Gastrocnemius medialis (tissue), 4 donors: ENCODE results near the gene UBE2J1. TPM values are rescaled to one million over a fixed set of nuclear protein-coding genes. Genes with fewer than 3 reads are reported as not detected.
A peak's percentile ranks its signal among the peaks of the same experiment; 100 is the strongest.

Experiments used
- ATAC-seq, 2 donors: fragments of 150-250 bp; one replicate each; pipeline ENCODE4 v1.9.1; 2016
- DNase-seq, 2 donors: peaks; one replicate each; pipeline ENCODE4 v3.0.0-alpha.2; 2019
- H3K27ac ChIP-seq, 4 donors: fragments of 200-600 bp; sonication (generic); 1 replicate in 1 of 4; 2 replicates in 3 of 4; pipeline ENCODE4 v1.5.1; 2016 to 2018; ENCODE audit warnings: mild to moderate bottlenecking in 2 of 4, moderate library complexity in 1 of 4
- H3K27me3 ChIP-seq, 3 donors: fragments of 200-600 bp; sonication (generic) in 2 of 3; 1 replicate in 1 of 3; 2 replicates in 2 of 3; pipeline versions ENCODE4 v1.5.1 to v1.6.0; 2016 to 2019; ENCODE audit warnings: mild to moderate bottlenecking in 1 of 3, moderate library complexity in 1 of 3
- H3K36me3 ChIP-seq, 2 donors: fragments of 200-600 bp; sonication (generic) in 1 of 2; one replicate each; pipeline ENCODE4 v1.5.1; 2017 to 2018
- H3K4me1 ChIP-seq, 2 donors: fragments of 200-600 bp; sonication (generic) in 1 of 2; one replicate each; pipeline ENCODE4 v1.5.1; 2016 to 2017; ENCODE audit warnings: mild to moderate bottlenecking in 2 of 2
- H3K4me3 ChIP-seq, 4 donors: fragments of 200-600 bp; sonication (generic) in 3 of 4; 1 replicate in 1 of 4; 2 replicates in 3 of 4; pipeline ENCODE4 v1.5.1; 2016 to 2019; ENCODE audit warnings: mild to moderate bottlenecking in 2 of 4
- H3K9me3 ChIP-seq, 3 donors: fragments of 200-600 bp; sonication (generic) in 2 of 3; 1 replicate in 1 of 3; 2 replicates in 2 of 3; pipeline ENCODE4 v1.5.1; 2016 to 2019
- CTCF ChIP-seq, 5 experiments: fragments of 450-650 bp in 3 of 5; fragments of 200-600 bp in 2 of 5; sonication (generic) in 2 of 5; IDR thresholded peaks in 4 of 5; conservative IDR thresholded peaks in 1 of 5; 1 replicate in 4 of 5; 2 replicates in 1 of 5; pipeline ENCODE4 v1.5.1; 2016 to 2019; ENCODE audit warnings: antibody characterized with exemption in 5 of 5, mild to moderate bottlenecking in 3 of 5, moderate library complexity in 3 of 5
- POLR2A ChIP-seq, 2 donors: fragments of 450-650 bp; IDR thresholded peaks; one replicate each; pipeline ENCODE4 v1.6.1; 2017; ENCODE audit warnings: antibody characterized with exemption in 2 of 2, mild to moderate bottlenecking in 2 of 2, moderate library complexity in 2 of 2
- in situ Hi-C, 4 donors: fragments of 200-750 bp; cut with MboI; loops; one replicate each; pipeline versions ENCODE4 v1.15.0 to v1.8.0; 2017; ENCODE audit warnings: low sequenced_read_pairs in 4 of 4
- intact Hi-C: fragments of 100-400 bp; cut with DNase I; formaldehyde crosslinking; loops from one replicate; pipeline ENCODE4 v1.15.1; 2023; ENCODE audit warnings: low total_unique reads
- total RNA-seq, 4 donors: library from RNA; depleted of rRNA; stranded (reverse); fragments of >200 nt; gene quantifications; one replicate each; pipeline versions ENCODE4 v1.1.0 to v1.2.3, GENCODE V29; 2016

UBE2J1 gene
- total RNA-seq, 4 donors from 2014 or later = 10.5 to 15.1 (median 14.6) TPM

- intact Hi-C loops = loop anchor here (2.0 to 10.0 kb wide), 3 partner anchors 53 to 314 kb away; partner anchors contain the start of gene PM20D2
- ATAC-seq (peak in 1 of 2 donors; percentile 0), DNase-seq (no peak)
- Histone ChIP-seq H3K4me3 (peak overlapping the region; percentile 70 to 95 (median 79)), H3K36me3 (no peaks in the 10 kb centered on the region), H3K9me3 (no peaks in the 10 kb centered on the region), H3K27ac (peak overlapping the region; percentile 92 to 100 (median 96)), H3K4me1 (peaks cover 40 to 42% of the 10 kb centered on the region in 2 donors), H3K27me3 (no peaks in the 10 kb centered on the region)
- in situ Hi-C loops = loop anchor here in 3 of 4 donors (25.0 kb wide), 2 partner anchors 264 to 364 kb away; partner anchors contain the start of gene PNRC1 (in 1 of the 3)
- no peak for TF ChIP-seq CTCF (IDR thresholded peaks at IDR 0.05 in 4 of 5, conservative IDR thresholded peaks at IDR 0.05 in 1 of 5)
- no peak for TF ChIP-seq POLR2A (IDR thresholded peaks at IDR 0.05)
Observed at GRCh38 chr6:89351671-89352277, 748 bp downstream of the UBE2J1 start.

DNA sequence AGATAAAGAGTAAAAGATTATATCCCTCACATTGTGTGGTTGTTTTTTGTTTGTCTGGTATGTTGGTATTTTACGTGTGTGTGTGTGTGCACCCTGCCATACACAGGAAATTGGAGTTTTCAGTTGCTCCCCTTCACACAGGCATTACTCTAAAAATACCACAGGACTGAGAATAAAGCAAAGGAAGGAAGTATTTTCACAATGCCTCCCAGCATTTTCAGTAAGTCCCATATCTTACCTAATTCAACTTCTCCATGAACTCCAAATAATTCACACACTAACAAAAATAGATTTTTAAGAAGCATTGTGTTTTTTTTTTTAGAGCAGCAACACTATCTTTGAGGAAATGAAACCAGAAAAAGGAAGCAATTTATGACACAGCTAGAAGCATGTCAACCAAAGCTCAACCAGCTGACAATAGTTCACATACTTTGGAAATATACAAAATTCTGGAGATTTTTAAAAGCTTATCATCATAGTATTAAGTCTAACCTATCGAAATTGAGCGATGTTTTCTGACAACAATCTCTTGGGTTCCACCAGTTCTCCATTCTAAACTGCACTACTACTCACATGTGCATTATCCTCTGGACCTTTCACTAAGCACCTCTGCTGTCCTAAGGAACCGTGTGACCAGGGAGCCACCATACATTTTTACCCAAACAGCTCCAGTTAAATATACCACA lies 2.1 kb downstream of the UBE2J1 start:
- Histone ChIP-seq H3K27ac (peak overlapping the region; percentile 39 to 100 (median 96)), H3K36me3 (no peaks in the 10 kb centered on the region), H3K9me3 (no peaks in the 10 kb centered on the region), H3K4me1 (peaks cover 40 to 42% of the 10 kb centered on the region in 2 donors), H3K27me3 (no peaks in the 10 kb centered on the region), H3K4me3 (peak overlapping the region; percentile 1 to 81 (median 42))
- DNase-seq = no peak
- ATAC-seq = no peak
- intact Hi-C loops = loop anchor here (5.0 to 10.0 kb wide), 2 partner anchors 206 to 313 kb away; partner anchors contain the start of gene PM20D2
- in situ Hi-C loops = loop anchor here in 3 of 4 donors (25.0 kb wide), 2 partner anchors 263 to 363 kb away; partner anchors contain the start of gene PNRC1 (in 1 of the 3)
- no peak for TF ChIP-seq POLR2A (IDR thresholded peaks at IDR 0.05)
- TF ChIP-seq CTCF (IDR thresholded peaks at IDR 0.05 in 4 of 5, conservative IDR thresholded peaks at IDR 0.05 in 1 of 5) = no peak

- TF ChIP-seq POLR2A (IDR thresholded peaks at IDR 0.05) (no peak), CTCF (IDR thresholded peaks at IDR 0.05 in 4 of 5, conservative IDR thresholded peaks at IDR 0.05 in 1 of 5) (no peak)
- ATAC-seq (no peak), DNase-seq (no peak)
- Histone ChIP-seq H3K4me1 (peaks cover 42 to 45% of the 10 kb centered on the region in 2 donors), H3K36me3 (no peaks in the 10 kb centered on the region), H3K9me3 (no peaks in the 10 kb centered on the region), H3K4me3 (no peak overlapping the region), H3K27ac (peak overlapping the region in 3 of 4 donors; percentile 21 to 99 (median 92)), H3K27me3 (no peaks in the 10 kb centered on the region)
- in situ Hi-C loops = no loop called here
- intact Hi-C loops = no loop called here
Observed at GRCh38 chr6:89348372-89348771, 4.2 kb downstream of the UBE2J1 start.

DNA sequence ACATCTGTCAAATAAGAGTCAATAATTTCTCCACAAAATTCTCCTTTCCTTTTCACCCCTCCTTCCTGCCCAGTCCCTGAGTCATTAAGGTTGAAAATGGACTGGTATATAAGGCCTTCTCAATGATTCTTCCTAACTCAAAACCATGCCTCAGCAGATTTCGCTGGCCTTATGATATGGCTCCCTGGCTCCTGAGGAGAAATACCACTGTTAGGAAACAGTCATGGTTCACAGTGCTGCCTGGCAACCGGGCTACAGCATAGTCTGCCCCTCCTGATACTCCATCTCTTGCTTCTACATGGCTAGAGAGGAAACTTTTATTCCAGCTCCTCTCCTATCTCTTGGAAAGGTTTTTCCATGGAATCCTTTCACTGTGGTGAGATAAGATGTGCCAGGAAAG lies 4.7 kb downstream of the UBE2J1 start:
- in situ Hi-C loops = no loop called here
- intact Hi-C loops = no loop called here
- TF ChIP-seq POLR2A (IDR thresholded peaks at IDR 0.05) (no peak), CTCF (IDR thresholded peaks at IDR 0.05 in 4 of 5, conservative IDR thresholded peaks at IDR 0.05 in 1 of 5) (no peak)
- no peaks in the 10 kb centered on the region for H3K27me3 ChIP-seq
- no peaks in the 10 kb centered on the region for H3K36me3 ChIP-seq
- ATAC-seq (no peak), DNase-seq (no peak)
- no peaks in the 10 kb centered on the region for H3K9me3 ChIP-seq
- peak overlapping the region; percentile 21 to 99 (median 62) for H3K27ac ChIP-seq
- no peak overlapping the region for H3K4me3 ChIP-seq
- H3K4me1 ChIP-seq = peaks cover 42 to 45% of the 10 kb centered on the region in 2 donors
